OCI-LY3 (cell line): ENCODE results near the gene SSR3.

Experiments used
- H2AFZ ChIP-seq: fragments of 200-600, 300-600 bp; shearing (Covaris generic); 2 replicates; pipeline ENCODE4 v1.6.0; 2014; ENCODE audit warnings: antibody characterized with exemption, low read depth, low read length
- H3K27ac ChIP-seq: fragments of 200-600, 300-600 bp; sonication (generic); 2 replicates; pipeline ENCODE4 v1.5.1; 2014; ENCODE audit warnings: mild to moderate bottlenecking, low read length, moderate library complexity, mixed read lengths
- H3K27me3 ChIP-seq: fragments of 200-600, 300-600 bp; sonication (generic); 2 replicates; pipeline ENCODE4 v1.6.1; 2014; ENCODE audit warnings: low read depth, low read length, mixed read lengths
- H3K36me3 ChIP-seq: fragments of 200-600, 300-600 bp; sonication (generic); replicated peaks from 2 replicates; pipeline ENCODE3; 2014; ENCODE audit warnings: low read depth, low read length, mixed read lengths
- H3K4me1 ChIP-seq: fragments of 300-600, 200-600 bp; sonication (generic); 2 replicates; pipeline ENCODE4 v1.6.1; 2014; ENCODE audit warnings: low read length, mixed read lengths
- H3K4me2 ChIP-seq: fragments of 200-600, 300-600 bp; sonication (generic); 2 replicates; pipeline ENCODE4 v1.6.1; 2014; ENCODE audit warnings: low read length, mixed read lengths
- H3K4me3 ChIP-seq: fragments of 300-600, 200-600 bp; sonication (generic); 2 replicates; pipeline ENCODE4 v1.5.1; 2014; ENCODE audit warnings: antibody characterized with exemption, mild to moderate bottlenecking, low read length, moderate library complexity
- H3K79me2 ChIP-seq: fragments of 300-600, 200-600 bp; shearing (Covaris generic); 2 replicates; pipeline ENCODE4 v1.6.1; 2014; ENCODE audit warnings: mild to moderate bottlenecking, low read length, mixed read lengths
- H3K9ac ChIP-seq: fragments of 300-600, 200-600 bp; shearing (Covaris generic); 2 replicates; pipeline ENCODE4 v1.6.0; 2014; ENCODE audit warnings: mild to moderate bottlenecking, low read length, moderate library complexity
- H3K9me3 ChIP-seq: fragments of 200-600, 300-600 bp; shearing (Covaris generic); 2 replicates; pipeline ENCODE4 v1.6.1; 2014; ENCODE audit warnings: low read length, mixed read lengths; ENCODE audit not compliant: insufficient read depth
- H4K20me1 ChIP-seq: fragments of 200-600, 300-600 bp; sonication (generic); 2 replicates; pipeline ENCODE4 v1.6.1; 2016; ENCODE audit warnings: low read length, mixed read lengths; ENCODE audit not compliant: insufficient read depth
- EZH2phosphoT487 ChIP-seq: fragments of 200-600 bp; shearing (Covaris generic); IDR thresholded peaks from 2 replicates; pipeline ENCODE4 v1.6.1; 2018; ENCODE audit warnings: antibody characterized with exemption, mixed run types, low read depth
- TF ChIP-seq, protein P1 (sequence below): fragments of 200-600, 300-600 bp; sonication (generic); IDR thresholded peaks from 2 replicates; pipeline ENCODE4 v1.5.1; 2014; ENCODE audit warnings: antibody characterized with exemption, low read length, low read depth

SSR3 gene

GRCh38 chr3:156601497-156601896 is 46.6 kb upstream of the SSR3 start:
- TF ChIP-seq, protein P1, sequence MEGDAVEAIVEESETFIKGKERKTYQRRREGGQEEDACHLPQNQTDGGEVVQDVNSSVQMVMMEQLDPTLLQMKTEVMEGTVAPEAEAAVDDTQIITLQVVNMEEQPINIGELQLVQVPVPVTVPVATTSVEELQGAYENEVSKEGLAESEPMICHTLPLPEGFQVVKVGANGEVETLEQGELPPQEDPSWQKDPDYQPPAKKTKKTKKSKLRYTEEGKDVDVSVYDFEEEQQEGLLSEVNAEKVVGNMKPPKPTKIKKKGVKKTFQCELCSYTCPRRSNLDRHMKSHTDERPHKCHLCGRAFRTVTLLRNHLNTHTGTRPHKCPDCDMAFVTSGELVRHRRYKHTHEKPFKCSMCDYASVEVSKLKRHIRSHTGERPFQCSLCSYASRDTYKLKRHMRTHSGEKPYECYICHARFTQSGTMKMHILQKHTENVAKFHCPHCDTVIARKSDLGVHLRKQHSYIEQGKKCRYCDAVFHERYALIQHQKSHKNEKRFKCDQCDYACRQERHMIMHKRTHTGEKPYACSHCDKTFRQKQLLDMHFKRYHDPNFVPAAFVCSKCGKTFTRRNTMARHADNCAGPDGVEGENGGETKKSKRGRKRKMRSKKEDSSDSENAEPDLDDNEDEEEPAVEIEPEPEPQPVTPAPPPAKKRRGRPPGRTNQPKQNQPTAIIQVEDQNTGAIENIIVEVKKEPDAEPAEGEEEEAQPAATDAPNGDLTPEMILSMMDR: no peak
- TF ChIP-seq EZH2phosphoT487: no peak
- no peaks in the 10 kb centered on the region for H3K9me3 ChIP-seq
- no peak overlapping the region for H3K27ac ChIP-seq
- no peak overlapping the region for H3K9ac ChIP-seq
- H2AFZ ChIP-seq: no peak overlapping the region
- no peak overlapping the region for H3K4me3 ChIP-seq
- H3K4me1 ChIP-seq: peaks cover 9% of the 10 kb centered on the region
- no peaks in the 10 kb centered on the region for H4K20me1 ChIP-seq
- no peaks in the 10 kb centered on the region for H3K79me2 ChIP-seq
- H3K27me3 ChIP-seq: no peaks in the 10 kb centered on the region
- H3K36me3 ChIP-seq: no peaks in the 10 kb centered on the region
- H3K4me2 ChIP-seq: no peak overlapping the region

- Histone ChIP-seq H3K79me2 (no peaks in the 10 kb centered on the region), H3K4me1 (peaks cover 8% of the 10 kb centered on the region), H3K9me3 (no peaks in the 10 kb centered on the region), H3K4me2 (no peak overlapping the region), H3K9ac (no peak overlapping the region), H3K36me3 (no peaks in the 10 kb centered on the region), H3K27me3 (no peaks in the 10 kb centered on the region), H3K27ac (no peak overlapping the region), H4K20me1 (no peaks in the 10 kb centered on the region), H3K4me3 (no peak overlapping the region), H2AFZ (no peak overlapping the region)
- TF ChIP-seq EZH2phosphoT487: no peak
- TF ChIP-seq, protein P1: no peak
Observed at GRCh38 chr3:156600834-156601233, 45.9 kb upstream of the SSR3 start.

DNA sequence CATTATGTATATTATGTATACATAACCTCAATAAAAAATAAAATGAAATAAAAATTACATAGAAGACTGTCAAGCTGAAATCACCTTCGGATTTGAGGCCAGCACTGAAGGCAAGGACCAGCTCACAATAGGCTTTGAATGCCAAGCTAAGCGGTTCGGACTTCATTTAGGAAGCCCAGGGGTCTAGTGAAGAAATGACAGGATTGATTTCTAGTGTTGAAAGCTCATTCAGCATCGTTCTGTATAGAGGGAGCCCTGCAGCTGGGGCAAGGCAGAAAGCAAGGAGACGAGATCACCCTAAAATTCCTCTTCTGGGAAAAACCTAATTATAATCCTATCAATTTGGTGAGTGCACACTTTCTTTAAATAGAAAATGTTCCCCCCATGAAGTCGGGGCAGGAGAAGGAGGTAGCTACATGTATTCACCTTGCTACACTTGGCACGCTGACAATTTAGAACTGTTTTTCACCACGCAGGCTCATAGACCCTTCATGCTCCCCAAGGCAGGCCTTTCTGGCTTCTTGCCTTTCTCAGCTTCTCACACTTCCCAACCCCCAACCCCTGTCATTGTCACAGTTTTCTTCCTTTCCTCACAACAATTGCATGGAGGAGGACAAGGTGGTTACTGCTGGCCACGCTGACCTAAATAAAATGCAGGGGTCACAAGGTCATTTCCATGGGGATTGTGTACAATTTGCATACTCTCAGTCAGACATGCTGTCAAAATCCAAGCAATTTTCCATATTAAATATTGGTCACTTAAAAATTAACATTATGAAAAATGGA is 44.4 kb upstream of the SSR3 start:
- no peak overlapping the region for H3K9ac ChIP-seq
- no peak overlapping the region for H2AFZ ChIP-seq
- TF ChIP-seq, protein P1: no peak
- TF ChIP-seq EZH2phosphoT487: no peak
- H3K79me2 ChIP-seq: no peaks in the 10 kb centered on the region
- no peaks in the 10 kb centered on the region for H4K20me1 ChIP-seq
- no peaks in the 10 kb centered on the region for H3K27me3 ChIP-seq
- H3K9me3 ChIP-seq: no peaks in the 10 kb centered on the region
- H3K27ac ChIP-seq: no peak overlapping the region
- H3K4me3 ChIP-seq: no peak overlapping the region
- H3K36me3 ChIP-seq: no peaks in the 10 kb centered on the region
- H3K4me2 ChIP-seq: no peak overlapping the region
- 0 out of 2 replicates have a peak, but pooled peaks cover 2% of the 10 kb centered on the region for H3K4me1 ChIP-seq

GRCh38 chr3:156598413-156598812 is 43.5 kb upstream of the SSR3 start:
- Histone ChIP-seq H3K27ac (no peak overlapping the region), H3K4me3 (no peak overlapping the region), H3K27me3 (no peaks in the 10 kb centered on the region), H3K36me3 (no peaks in the 10 kb centered on the region), H3K4me2 (no peak overlapping the region), H3K9ac (no peak overlapping the region), H3K4me1 (0 out of 2 replicates have a peak, but pooled peaks cover 4% of the 10 kb centered on the region), H2AFZ (no peak overlapping the region), H3K9me3 (no peaks in the 10 kb centered on the region), H4K20me1 (no peaks in the 10 kb centered on the region), H3K79me2 (no peaks in the 10 kb centered on the region)
- no peak for TF ChIP-seq EZH2phosphoT487
